Central memory CD8-positive, alpha-beta T cell (primary cell): ENCODE results near the gene RNPEPL1.
"Not testable (repeated sequence)": the region's sequence is repeated elsewhere in the genome, so short reads cannot be mapped to it uniquely, and the experiment has no call there.

Experiments
- ATAC-seq: fragments of 150-1000 bp; cut with Tn5 transposase; replicated peaks from 2 replicates; pipeline ENCODE4 v1.10.0; 2022; ENCODE audit warnings: mild to moderate bottlenecking, moderate FRiP score, moderate number of reproducible peaks; ENCODE audit not compliant: poor library complexity, severe bottlenecking; ENCODE audit errors: extremely low read depth
- DNase-seq, 2 donors: peaks; one replicate each; pipeline ENCODE4 v3.0.0; 2021; ENCODE audit warnings: low spot score in 2 of 2
- H3K27ac Mint-ChIP-seq: one replicate; pipeline ENCODE4 v1.8.0; 2022; ENCODE audit warnings: low read depth, mild to moderate bottlenecking, moderate library complexity, mixed read lengths
- H3K27me3 Mint-ChIP-seq: one replicate; pipeline ENCODE4 v1.8.0; 2022; ENCODE audit warnings: mixed read lengths
- H3K36me3 Mint-ChIP-seq: one replicate; pipeline ENCODE4 v1.8.0; 2022; ENCODE audit warnings: mild to moderate bottlenecking, moderate library complexity, mixed read lengths; ENCODE audit not compliant: insufficient read depth
- H3K4me1 Mint-ChIP-seq: one replicate; pipeline ENCODE4 v1.8.0; 2022; ENCODE audit warnings: mixed read lengths
- H3K4me3 Mint-ChIP-seq: one replicate; pipeline ENCODE4 v1.8.0; 2022; ENCODE audit warnings: mild to moderate bottlenecking, moderate library complexity, mixed read lengths
- H3K9me3 Mint-ChIP-seq: one replicate; pipeline ENCODE4 v1.8.0; 2022; ENCODE audit warnings: mixed read lengths

RNPEPL1 gene

DNA sequence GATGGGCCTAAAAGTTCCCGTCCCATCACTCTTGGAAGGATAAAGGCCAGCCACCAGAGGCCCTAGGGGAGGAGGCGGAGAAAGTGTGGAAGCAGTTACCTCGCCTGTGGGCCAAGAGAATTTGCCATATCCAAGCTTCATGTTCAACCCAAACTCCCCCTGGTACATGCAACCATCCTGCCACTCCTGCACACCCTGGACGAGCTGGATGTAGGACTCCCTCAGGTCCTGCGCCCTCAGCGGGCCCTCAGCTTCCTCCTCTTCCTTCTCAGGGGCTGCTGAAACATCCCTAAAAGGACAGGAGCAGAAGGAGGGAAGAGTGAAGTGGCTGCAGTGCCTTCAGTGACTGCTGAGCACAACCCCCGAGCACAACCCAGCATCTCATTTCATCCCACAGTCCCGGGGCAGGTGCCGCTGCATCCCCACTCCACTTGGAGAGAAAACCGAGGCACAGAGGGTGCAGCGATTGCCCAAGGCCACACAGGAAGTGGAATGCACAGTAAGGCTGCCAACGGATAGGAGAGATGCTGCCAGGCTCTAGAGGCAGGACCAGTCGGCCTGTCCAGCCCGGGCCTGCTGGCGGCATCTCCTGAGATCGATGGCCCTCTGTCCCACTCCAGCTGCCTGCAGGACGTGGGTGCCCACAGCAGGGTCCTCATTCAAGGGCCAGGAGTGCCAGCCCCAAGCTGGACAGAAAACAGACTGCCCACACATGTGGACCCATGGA, 13.4 kb upstream of the RNPEPL1 start:
- Mint-ChIP-seq H3K27ac (no peak overlapping the region), H3K4me1 (peaks cover 29% of the 10 kb centered on the region), H3K36me3 (peaks cover 14% of the 10 kb centered on the region), H3K9me3 (no peaks in the 10 kb centered on the region), H3K4me3 (no peak overlapping the region), H3K27me3 (no peaks in the 10 kb centered on the region)
- DNase-seq, result no peak
- ATAC-seq, result no peak

DNA sequence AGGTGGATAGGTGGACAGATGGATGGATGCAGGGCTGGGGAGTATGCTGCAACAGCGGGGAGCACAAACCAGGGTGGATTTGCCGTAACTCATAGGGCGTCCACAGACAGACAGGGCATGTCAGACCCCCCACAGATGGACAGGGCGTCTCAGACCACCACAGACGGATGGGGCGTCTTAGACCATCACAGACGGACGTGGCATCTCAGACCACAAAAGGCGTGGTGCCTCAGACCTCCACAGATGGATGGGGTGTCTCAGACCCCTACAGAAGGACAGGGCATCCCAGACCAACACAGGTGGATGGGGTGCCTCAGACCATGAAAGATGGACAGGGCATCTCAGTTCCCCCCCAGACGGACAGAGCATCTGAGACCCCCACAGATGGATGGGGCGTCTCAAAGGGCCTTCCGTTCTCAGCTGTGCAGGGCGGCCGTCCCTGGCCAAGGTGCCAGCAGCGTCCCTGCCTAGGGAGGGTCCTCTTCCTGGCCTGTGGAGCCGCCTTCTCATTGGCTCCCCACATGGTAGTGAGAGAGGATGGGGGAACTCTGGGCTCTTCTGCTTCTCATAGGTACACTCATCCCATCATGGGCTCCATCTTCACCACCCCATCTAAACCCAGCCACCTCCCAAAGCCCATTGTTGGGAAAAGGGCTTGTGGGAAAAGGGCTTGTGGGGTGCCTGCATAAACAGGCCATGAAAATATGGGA, 12.6 kb upstream of the RNPEPL1 start:
- peaks cover 30% of the 10 kb centered on the region for H3K4me1 Mint-ChIP-seq

DNA sequence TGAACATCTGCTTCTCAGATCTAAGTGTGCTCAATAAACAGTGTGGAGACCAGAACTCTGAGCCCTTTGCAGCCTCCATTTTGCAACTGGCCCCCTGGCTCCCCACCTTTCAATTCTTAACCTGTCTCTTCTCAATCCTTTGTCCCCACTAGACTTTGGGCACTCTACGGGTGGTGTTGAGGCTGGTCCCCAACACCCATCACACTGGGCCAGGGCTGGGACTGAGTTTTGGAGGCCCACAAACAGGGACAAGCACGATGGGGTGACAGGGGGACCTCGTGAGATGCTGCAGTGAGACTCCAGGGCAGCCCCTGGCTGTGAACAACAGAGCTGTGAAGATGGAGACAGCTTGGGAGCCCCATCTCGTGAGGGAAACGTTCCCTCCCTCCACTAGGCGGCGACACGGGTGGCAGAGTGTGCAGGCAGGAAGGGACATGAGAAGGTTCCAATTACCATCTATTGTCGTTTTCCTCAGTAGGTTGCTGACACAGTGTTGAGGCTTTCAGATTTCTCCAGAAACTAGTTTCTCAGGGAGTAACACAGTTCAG, 11.7 kb upstream of the RNPEPL1 start:
- no peaks in the 10 kb centered on the region for H3K9me3 Mint-ChIP-seq
- peak overlapping the region; percentile 33 for H3K4me3 Mint-ChIP-seq
- ATAC-seq (no peak), DNase-seq (peak; percentile 64)
- H3K36me3 Mint-ChIP-seq, result peaks cover 22% of the 10 kb centered on the region
- peaks cover 37% of the 10 kb centered on the region for H3K4me1 Mint-ChIP-seq
- H3K27me3 Mint-ChIP-seq, result no peaks in the 10 kb centered on the region
- peak overlapping the region; percentile 71 for H3K27ac Mint-ChIP-seq

More for the DNA sequence above, 12.6 kb upstream of the RNPEPL1 start:
- no peaks in the 10 kb centered on the region for H3K9me3 Mint-ChIP-seq
- ATAC-seq, result no peak
- no peaks in the 10 kb centered on the region for H3K27me3 Mint-ChIP-seq
- H3K4me3 Mint-ChIP-seq, result no peak overlapping the region
- no peak overlapping the region for H3K27ac Mint-ChIP-seq
- no peak for DNase-seq
- peaks cover 14% of the 10 kb centered on the region for H3K36me3 Mint-ChIP-seq

DNA sequence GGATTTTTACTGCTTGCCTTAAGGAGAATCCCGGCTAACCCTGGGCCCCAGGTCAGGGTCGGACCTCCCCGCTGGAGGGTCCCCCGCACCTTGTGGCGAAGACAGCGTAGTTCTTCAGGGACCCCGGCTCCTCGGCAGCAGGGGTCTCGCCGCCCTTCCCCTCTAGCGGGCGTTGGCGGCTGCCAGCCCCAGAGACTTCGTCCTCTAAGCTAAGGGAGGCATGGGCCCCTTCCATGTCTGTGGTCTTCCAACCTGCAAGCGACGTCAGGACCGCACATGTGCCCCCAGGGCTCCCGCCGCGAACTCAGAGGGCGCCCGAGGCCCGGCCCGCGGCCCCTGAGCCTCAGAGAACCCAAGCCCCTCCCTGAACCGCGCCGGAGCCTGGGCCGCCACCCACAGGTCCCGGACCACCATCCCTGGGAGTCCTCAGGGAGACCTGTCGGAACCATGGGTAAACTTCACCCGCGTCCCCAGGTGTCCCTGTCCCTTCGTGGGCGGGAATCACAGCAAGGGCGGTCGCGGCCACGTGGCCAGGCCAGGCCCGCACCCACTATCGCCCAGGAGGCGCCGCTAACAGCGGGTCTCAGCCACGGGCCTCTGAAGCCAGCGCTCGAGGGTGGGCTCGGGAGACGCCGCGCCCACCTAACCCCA, 11.1 kb upstream of the RNPEPL1 start:
- peaks cover 22% of the 10 kb centered on the region for H3K36me3 Mint-ChIP-seq
- H3K27me3 Mint-ChIP-seq, result no peaks in the 10 kb centered on the region
- H3K4me1 Mint-ChIP-seq, result peaks cover 40% of the 10 kb centered on the region
- peak overlapping the region; percentile 71 for H3K27ac Mint-ChIP-seq
- DNase-seq (no peak), ATAC-seq (no peak)
- no peaks in the 10 kb centered on the region for H3K9me3 Mint-ChIP-seq
- peak overlapping the region; percentile 87 for H3K4me3 Mint-ChIP-seq

DNA sequence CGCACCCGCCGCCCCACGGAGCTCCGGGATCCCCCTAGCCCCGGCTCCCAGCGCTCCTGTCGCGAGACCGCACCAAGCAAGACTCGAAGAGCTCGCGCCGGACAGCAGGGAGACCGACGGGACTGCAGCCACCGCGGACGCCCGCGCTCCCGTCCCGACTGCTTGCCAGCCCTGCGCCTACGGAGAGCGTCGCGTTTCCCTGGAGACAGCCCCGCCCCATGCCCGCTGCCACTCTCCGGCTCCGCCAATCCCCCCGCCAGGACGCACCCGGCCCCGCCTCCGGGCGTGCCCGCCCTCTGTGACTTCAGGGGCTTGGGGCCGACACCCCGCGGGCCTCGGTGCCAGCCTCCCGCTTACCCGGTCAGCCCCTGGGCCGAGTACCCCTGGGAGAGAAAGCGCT, 10.5 kb upstream of the RNPEPL1 start, which contains the start of gene ANKMY1:
Gene ANKMY1 (minus strand): TSS at position 181 of the 400 bp plus-strand sequence. CDS start 653 bp downstream, outside the sequence.
- Mint-ChIP-seq H3K9me3 (no peaks in the 10 kb centered on the region), H3K4me1 (peaks cover 40% of the 10 kb centered on the region), H3K4me3 (peak within 1 kb of the TSS; percentile 87), H3K27ac (peak within 1 kb of the TSS; percentile 71), H3K27me3 (no peaks in the 10 kb centered on the region), H3K36me3 (peaks cover 22% of the 10 kb centered on the region)
- DNase-seq, result no peak
- no peak for ATAC-seq

DNA sequence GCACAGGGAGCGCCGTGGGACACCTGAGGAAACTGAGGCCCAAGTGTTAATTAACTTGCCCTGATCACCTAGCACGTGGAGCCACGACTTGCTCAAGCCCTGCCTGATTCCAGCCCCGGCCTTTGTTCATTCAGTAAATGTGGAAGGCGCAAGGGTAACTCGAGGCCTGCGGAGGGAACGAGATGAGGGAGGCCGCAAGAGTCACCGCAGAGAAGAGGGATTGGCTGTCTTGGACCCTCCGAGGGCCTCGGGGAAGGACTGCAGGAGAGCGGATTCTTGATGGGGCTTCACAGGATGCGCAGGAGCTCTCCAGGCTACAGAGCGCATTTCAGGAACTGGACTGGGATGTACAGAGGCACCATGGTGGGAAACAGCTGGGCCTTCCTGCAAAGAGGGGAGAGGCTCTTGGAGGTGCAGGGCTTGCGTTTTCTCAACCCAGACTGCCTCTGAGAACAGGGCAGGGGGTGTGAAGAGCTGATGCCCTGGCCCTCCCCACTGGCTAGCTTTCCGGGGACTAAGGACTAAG, 10.0 kb upstream of the RNPEPL1 start:
- Mint-ChIP-seq H3K4me3 (peak overlapping the region; percentile 87), H3K27ac (no peak overlapping the region), H3K9me3 (no peaks in the 10 kb centered on the region), H3K36me3 (peaks cover 22% of the 10 kb centered on the region), H3K4me1 (peaks cover 41% of the 10 kb centered on the region), H3K27me3 (no peaks in the 10 kb centered on the region)
- ATAC-seq (no peak), DNase-seq (no peak)

DNA sequence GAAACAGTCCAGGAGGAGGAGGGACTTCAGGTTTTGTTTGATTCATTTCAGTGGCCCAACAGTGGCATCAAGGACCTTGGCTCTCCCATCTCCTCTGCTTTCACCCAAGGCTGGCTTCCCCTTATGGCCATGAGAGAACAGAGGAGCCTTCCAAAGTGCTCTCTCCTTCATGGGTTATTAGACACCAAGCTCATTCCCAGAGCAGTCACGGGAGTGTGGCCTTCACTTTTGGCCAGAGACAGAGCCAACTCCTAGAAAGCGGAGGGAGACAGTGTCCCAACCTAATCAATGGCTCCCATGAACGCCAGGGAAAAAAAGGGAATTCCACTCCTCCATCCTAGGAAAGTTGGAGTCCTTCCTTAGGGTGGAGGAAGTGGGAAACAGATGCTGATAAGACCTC, 9.0 kb upstream of the RNPEPL1 start:
- Mint-ChIP-seq H3K4me1 (peaks cover 50% of the 10 kb centered on the region), H3K27ac (no peak overlapping the region), H3K4me3 (peak overlapping the region; percentile 87), H3K27me3 (no peaks in the 10 kb centered on the region), H3K9me3 (no peaks in the 10 kb centered on the region), H3K36me3 (peaks cover 22% of the 10 kb centered on the region)
- no peak for DNase-seq
- ATAC-seq, result no peak

DNA sequence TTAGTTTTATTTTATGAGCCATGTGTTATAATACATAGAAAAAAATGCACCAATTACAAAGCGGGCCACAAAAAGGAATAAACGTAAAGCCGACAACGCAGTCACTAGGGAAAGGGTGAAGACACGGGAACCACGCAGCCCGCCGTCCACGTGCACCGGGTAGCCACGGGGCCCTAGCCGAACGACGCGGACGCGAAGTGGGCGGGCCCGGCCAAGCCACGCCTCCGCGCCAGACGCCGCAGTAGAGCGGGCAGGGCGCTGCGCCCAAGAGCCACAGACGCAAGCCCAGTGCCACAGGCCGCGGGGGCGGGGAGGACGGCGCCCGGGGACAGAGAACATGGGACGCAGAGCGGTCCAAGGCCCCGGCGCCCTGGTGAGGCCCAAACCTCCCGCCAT, 8.2 kb upstream of the RNPEPL1 start, which contains the start of gene DUSP28:
Gene DUSP28 (plus strand): TSS at position 274 of the 396 bp plus-strand sequence. CDS start 328 bp downstream, outside the sequence.
- peaks cover 58% of the 10 kb centered on the region for H3K4me1 Mint-ChIP-seq
- DNase-seq, result peak; percentile 83 to 88

DNA sequence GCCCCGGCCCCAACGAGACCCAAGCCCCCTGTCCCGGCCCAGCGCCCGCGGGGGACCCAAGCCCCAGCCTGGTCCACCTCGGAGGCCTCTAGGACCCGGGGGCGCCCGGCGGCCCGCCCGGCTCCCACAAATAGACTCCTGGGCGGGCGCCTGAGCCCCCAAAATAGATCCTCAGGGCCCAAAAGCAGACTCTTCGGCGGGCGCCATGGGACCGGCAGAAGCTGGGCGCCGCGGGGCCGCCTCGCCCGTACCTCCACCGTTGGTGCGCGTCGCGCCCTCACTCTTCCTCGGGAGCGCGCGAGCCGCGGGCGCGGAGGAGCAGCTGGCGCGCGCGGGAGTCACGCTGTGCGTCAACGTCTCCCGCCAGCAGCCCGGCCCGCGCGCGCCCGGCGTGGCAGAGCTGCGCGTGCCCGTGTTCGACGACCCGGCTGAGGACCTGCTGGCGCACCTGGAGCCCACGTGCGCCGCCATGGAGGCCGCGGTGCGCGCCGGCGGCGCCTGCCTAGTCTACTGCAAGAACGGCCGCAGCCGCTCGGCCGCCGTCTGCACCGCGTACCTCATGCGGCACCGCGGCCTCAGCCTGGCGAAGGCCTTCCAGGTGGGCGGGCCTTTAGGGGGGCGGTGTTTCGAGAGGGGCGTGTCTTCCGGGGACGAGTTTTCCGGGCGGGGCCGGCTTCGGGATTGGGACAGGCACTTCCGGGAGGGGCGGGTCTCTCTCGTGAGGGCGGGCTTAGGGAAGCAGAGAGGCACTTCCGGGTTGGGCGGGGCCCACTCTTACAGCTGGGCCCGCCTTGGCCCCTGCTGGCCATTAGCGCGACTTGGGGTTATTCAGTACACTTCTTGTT, 7.6 kb upstream of the RNPEPL1 start:
- Mint-ChIP-seq H3K27ac (peak overlapping the region; percentile 91), H3K9me3 (no peaks in the 10 kb centered on the region), H3K4me1 (peaks cover 64% of the 10 kb centered on the region), H3K27me3 (no peaks in the 10 kb centered on the region), H3K36me3 (peaks cover 33% of the 10 kb centered on the region), H3K4me3 (peak overlapping the region; percentile 87)
- ATAC-seq (peak; percentile 45), DNase-seq (peak; percentile 99 to 100)

More for the DNA sequence above, 8.2 kb upstream of the RNPEPL1 start, which contains the start of gene DUSP28:
- Mint-ChIP-seq H3K27me3 (no peaks in the 10 kb centered on the region), H3K4me3 (peak within 1 kb of the TSS; percentile 87), H3K36me3 (peaks cover 27% of the 10 kb centered on the region), H3K27ac (peak within 1 kb of the TSS; percentile 91), H3K9me3 (no peaks in the 10 kb centered on the region)
- peak; percentile 66 for ATAC-seq

DNA sequence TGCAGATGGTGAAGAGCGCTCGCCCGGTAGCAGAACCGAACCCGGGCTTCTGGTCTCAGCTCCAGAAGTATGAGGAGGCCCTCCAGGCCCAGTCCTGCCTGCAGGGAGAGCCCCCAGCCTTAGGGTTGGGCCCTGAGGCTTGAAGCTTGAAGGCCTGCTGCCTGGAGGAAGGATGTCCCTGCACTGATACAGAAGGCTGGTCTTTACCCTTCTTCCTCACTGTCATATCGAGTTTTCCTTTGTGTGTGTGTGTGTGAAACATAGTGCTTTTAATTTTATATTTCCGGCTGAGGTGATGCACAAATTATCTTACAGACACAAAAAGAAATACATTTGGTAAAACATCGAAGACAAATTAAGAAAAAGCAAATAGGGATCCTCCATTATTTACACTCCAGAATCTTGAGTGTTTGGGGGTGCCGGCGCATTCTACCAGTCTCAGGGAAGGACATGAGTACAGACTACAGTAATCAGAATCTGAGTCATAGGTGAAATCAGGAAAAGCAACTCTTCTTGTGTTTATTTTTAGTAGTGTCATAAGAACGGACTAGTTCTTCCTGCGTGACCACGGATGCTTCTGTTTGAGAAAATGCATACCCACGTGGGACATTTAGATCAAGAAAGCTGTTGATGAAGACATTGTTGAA, 6.8 kb upstream of the RNPEPL1 start:
- peaks cover 39% of the 10 kb centered on the region for H3K36me3 Mint-ChIP-seq
- no peaks in the 10 kb centered on the region for H3K9me3 Mint-ChIP-seq
- peak overlapping the region; percentile 91 for H3K27ac Mint-ChIP-seq
- no peaks in the 10 kb centered on the region for H3K27me3 Mint-ChIP-seq
- H3K4me3 Mint-ChIP-seq, result peak overlapping the region; percentile 87
- DNase-seq (peak in 1 of 2 donors; percentile 11), ATAC-seq (no peak)
- H3K4me1 Mint-ChIP-seq, result peaks cover 66% of the 10 kb centered on the region

DNA sequence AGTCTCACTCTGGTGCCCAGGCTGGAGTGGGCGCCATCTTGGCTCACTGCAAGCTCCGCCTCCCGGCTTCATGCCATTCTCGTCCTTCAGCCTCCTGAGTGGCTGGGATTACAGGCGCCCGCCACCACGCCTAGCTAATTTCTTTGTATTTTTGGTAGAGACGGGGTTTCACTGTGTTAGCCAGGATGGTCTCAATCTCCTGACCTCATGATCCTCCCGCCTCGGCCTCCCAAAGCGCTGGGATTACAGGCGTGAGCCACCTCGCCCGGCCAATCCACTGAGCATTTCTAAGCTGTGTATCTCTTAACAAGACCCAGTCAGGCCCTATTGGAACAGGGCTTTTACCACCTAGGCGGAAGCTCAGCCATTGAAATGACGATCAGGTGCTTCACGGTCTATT, 5.1 kb upstream of the RNPEPL1 start:
- H3K27ac Mint-ChIP-seq, H3K9me3 Mint-ChIP-seq, ATAC-seq, H3K27me3 Mint-ChIP-seq: not testable (repeated sequence)
- DNase-seq, result peak in 1 of 2 donors; percentile 7
- Mint-ChIP-seq H3K4me1 (peaks cover 72% of the 10 kb centered on the region), H3K4me3 (peak overlapping the region; percentile 91), H3K36me3 (peaks cover 38% of the 10 kb centered on the region)
